SK-N-MC (cell line): ENCODE measurements around the gene CXXC1.
"Not testable (repeated sequence)": the region's sequence is repeated elsewhere in the genome, so short reads cannot be mapped to it uniquely, and the experiment has no call there.

Experiments used
- DNase-seq: peaks from one replicate; pipeline ENCODE4 v3.0.0-alpha.2; 2011; ENCODE audit warnings: low read depth, low spot score
- H3K27ac ChIP-seq: fragments of 200-600 bp; sonication (generic); 2 replicates; pipeline ENCODE4 v1.5.1; 2016; ENCODE audit warnings: mixed run types
- H3K36me3 ChIP-seq: fragments of 200-600 bp; sonication (generic); 2 replicates; pipeline ENCODE4 v1.6.1; 2017; ENCODE audit warnings: antibody characterized with exemption, low read length, mixed read lengths; ENCODE audit not compliant: insufficient read depth
- H3K4me3 ChIP-seq: fragments of 200-600 bp; sonication (generic); 2 replicates; pipeline ENCODE4 v1.5.1; 2016
- H3K9ac ChIP-seq: fragments of 200-600 bp; sonication (generic); 2 replicates; pipeline ENCODE4 v1.8.0; 2017; ENCODE audit warnings: mixed run types, mixed read lengths; ENCODE audit not compliant: insufficient read length
- H3K9me3 ChIP-seq: fragments of 200-600 bp; sonication (generic); 2 replicates; pipeline ENCODE4 v1.6.1; 2017; ENCODE audit warnings: low read depth, mild to moderate bottlenecking, antibody characterized with exemption, low read length, moderate library complexity, mixed read lengths
- EZH2 ChIP-seq: fragments of 200-600 bp; sonication (generic); IDR thresholded peaks from one replicate; pipeline ENCODE4 v1.6.1; 2017; ENCODE audit warnings: antibody characterized with exemption
- FOXP2 ChIP-seq: optimal IDR thresholded peaks from 2 replicates; pipeline ENCODE3; 2011; ENCODE audit warnings: mild to moderate bottlenecking, moderate library complexity; ENCODE audit not compliant: insufficient read depth; ENCODE audit errors: extremely low read length, control extremely low read depth
- POLR2AphosphoS5 ChIP-seq: IDR thresholded peaks from 2 replicates; pipeline ENCODE4 v1.6.1; 2012; ENCODE audit warnings: mild to moderate bottlenecking, low read depth, low read length, borderline replicate concordance

Gene CXXC1

GRCh38 chr18:50273203-50274043, 14.1 kb downstream of the CXXC1 start:
- TF ChIP-seq FOXP2 (no peak), EZH2 (no peak), POLR2AphosphoS5 (no peak)
- Histone ChIP-seq H3K36me3 (peaks cover 57% of the 10 kb centered on the region; the same call in 1 of the 2 replicates), H3K9ac (no peak overlapping the region), H3K4me3 (no peak overlapping the region), H3K9me3 (no peaks in the 10 kb centered on the region), H3K27ac (no peak overlapping the region)
- DNase-seq = no peak

- no peak for DNase-seq
- Histone ChIP-seq H3K4me3 (no peak overlapping the region), H3K36me3 (peaks cover 57% of the 10 kb centered on the region; the same call in 1 of the 2 replicates), H3K27ac (no peak overlapping the region), H3K9ac (no peak overlapping the region), H3K9me3 (no peaks in the 10 kb centered on the region)
- TF ChIP-seq FOXP2 (no peak), EZH2 (no peak), POLR2AphosphoS5 (no peak)
These were observed 14.9 kb downstream of the CXXC1 start for GRCh38 chr18:50272568-50272967.

GRCh38 chr18:50268022-50268747, 19.3 kb downstream of the CXXC1 start:
- Histone ChIP-seq H3K4me3 (no peak overlapping the region), H3K36me3 (peaks cover 27% of the 10 kb centered on the region; the same call in 1 of the 2 replicates), H3K27ac (no peak overlapping the region), H3K9ac (no peak overlapping the region), H3K9me3 (no peaks in the 10 kb centered on the region)
- TF ChIP-seq POLR2AphosphoS5 (no peak), EZH2 (no peak), FOXP2 (no peak)
- DNase-seq = no peak

GRCh38 chr18:50266248-50266704, 21.2 kb downstream of the CXXC1 start, which contains the start of gene CFAP53:
Gene CFAP53 (minus strand): TSS chr18:50266495. CDS start chr18:50266404, 91 bp downstream.
- TF ChIP-seq EZH2 (no peak), POLR2AphosphoS5 (peak; percentile 66; the same call in 1 of the 2 replicates), FOXP2 (no peak)
- no peak for DNase-seq
- peaks cover 10% of the 10 kb centered on the region; the same call in 1 of the 2 replicates for H3K36me3 ChIP-seq
- peak within 1 kb of the TSS; percentile 32 for H3K9ac ChIP-seq
- no peak within 1 kb of the TSS for H3K27ac ChIP-seq
- H3K9me3 ChIP-seq = no peaks in the 10 kb centered on the region
- H3K4me3 ChIP-seq = peak within 1 kb of the TSS; percentile 69

GRCh38 chr18:50262977-50263376, 24.5 kb downstream of the CXXC1 start:
- H3K9me3 ChIP-seq = no peaks in the 10 kb centered on the region
- H3K27ac ChIP-seq = no peak overlapping the region
- no peaks in the 10 kb centered on the region for H3K36me3 ChIP-seq
- H3K4me3 ChIP-seq = no peak overlapping the region
- TF ChIP-seq EZH2 = no peak
- DNase-seq = no peak
- no peak overlapping the region for H3K9ac ChIP-seq

- no peak for TF ChIP-seq POLR2AphosphoS5
- no peak for TF ChIP-seq FOXP2
- no peak for TF ChIP-seq EZH2
- H3K27ac ChIP-seq = no peak overlapping the region
- H3K36me3 ChIP-seq = no peaks in the 10 kb centered on the region
- no peak overlapping the region for H3K4me3 ChIP-seq
- no peak overlapping the region for H3K9ac ChIP-seq
- DNase-seq = no peak
- H3K9me3 ChIP-seq = no peaks in the 10 kb centered on the region
These were observed 36.6 kb downstream of the CXXC1 start for GRCh38 chr18:50250935-50251334.

- Histone ChIP-seq H3K4me3 (no peak overlapping the region), H3K9me3 (no peaks in the 10 kb centered on the region), H3K9ac (no peak overlapping the region), H3K36me3 (no peaks in the 10 kb centered on the region), H3K27ac (no peak overlapping the region)
- TF ChIP-seq EZH2 (no peak), POLR2AphosphoS5 (no peak), FOXP2 (no peak)
- no peak for DNase-seq
These were observed 37.9 kb downstream of the CXXC1 start for GRCh38 chr18:50249576-50249975.

- TF ChIP-seq EZH2 (no peak), POLR2AphosphoS5 (no peak), FOXP2 (no peak)
- H3K9ac ChIP-seq = no peak overlapping the region
- no peak for DNase-seq
These were observed 39.9 kb downstream of the CXXC1 start for GRCh38 chr18:50247561-50247960.

GRCh38 chr18:50241768-50242167, 45.7 kb downstream of the CXXC1 start:
- H3K27ac ChIP-seq, H3K9me3 ChIP-seq, H3K9ac ChIP-seq, H3K4me3 ChIP-seq, H3K36me3 ChIP-seq, DNase-seq: not testable (repeated sequence)

More at GRCh38 chr18:50247561-50247960, 39.9 kb downstream of the CXXC1 start:
- no peaks in the 10 kb centered on the region for H3K9me3 ChIP-seq
- H3K27ac ChIP-seq = no peak overlapping the region
- H3K4me3 ChIP-seq = no peak overlapping the region
- no peaks in the 10 kb centered on the region for H3K36me3 ChIP-seq
